SU-DHL-6 (cell line): Measurements from ENCODE around the gene USP17L26.
"Not testable (repeated sequence)": the region's sequence is repeated elsewhere in the genome, so short reads cannot be mapped to it uniquely, and the experiment has no call there.

Source experiments
- EZH2phosphoT487 ChIP-seq: fragments of 200-600 bp; sonication (generic), shearing (Covaris generic); conservative IDR thresholded peaks from 2 replicates; pipeline ENCODE4 v1.6.1; 2018; ENCODE audit warnings: mild to moderate bottlenecking, antibody characterized with exemption, low read length, moderate library complexity, mixed read lengths
- TF ChIP-seq, protein P1 (sequence below): fragments of 200-600 bp; sonication (generic); IDR thresholded peaks from one replicate; pipeline ENCODE4 v1.5.1; 2017; ENCODE audit warnings: antibody characterized with exemption, mild to moderate bottlenecking, low read length, moderate library complexity; ENCODE audit not compliant: insufficient read depth, poor library complexity, severe bottlenecking

- TF ChIP-seq, protein P1, sequence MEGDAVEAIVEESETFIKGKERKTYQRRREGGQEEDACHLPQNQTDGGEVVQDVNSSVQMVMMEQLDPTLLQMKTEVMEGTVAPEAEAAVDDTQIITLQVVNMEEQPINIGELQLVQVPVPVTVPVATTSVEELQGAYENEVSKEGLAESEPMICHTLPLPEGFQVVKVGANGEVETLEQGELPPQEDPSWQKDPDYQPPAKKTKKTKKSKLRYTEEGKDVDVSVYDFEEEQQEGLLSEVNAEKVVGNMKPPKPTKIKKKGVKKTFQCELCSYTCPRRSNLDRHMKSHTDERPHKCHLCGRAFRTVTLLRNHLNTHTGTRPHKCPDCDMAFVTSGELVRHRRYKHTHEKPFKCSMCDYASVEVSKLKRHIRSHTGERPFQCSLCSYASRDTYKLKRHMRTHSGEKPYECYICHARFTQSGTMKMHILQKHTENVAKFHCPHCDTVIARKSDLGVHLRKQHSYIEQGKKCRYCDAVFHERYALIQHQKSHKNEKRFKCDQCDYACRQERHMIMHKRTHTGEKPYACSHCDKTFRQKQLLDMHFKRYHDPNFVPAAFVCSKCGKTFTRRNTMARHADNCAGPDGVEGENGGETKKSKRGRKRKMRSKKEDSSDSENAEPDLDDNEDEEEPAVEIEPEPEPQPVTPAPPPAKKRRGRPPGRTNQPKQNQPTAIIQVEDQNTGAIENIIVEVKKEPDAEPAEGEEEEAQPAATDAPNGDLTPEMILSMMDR, result not testable (repeated sequence)
- TF ChIP-seq EZH2phosphoT487, result not testable (repeated sequence)
Observed at GRCh38 chr4:9334358-9334757, at the start of gene USP17L26.
